RWPE2 (cell line): Measurements from ENCODE around the gene KCNJ2.

Source experiments
- ATAC-seq: fragments of 200-7000 bp; cut with Tn5 transposase; 3 replicates; pipeline ENCODE4 v1.9.1; 2021; ENCODE audit warnings: low read depth
- DNase-seq: peaks from one replicate; pipeline ENCODE4 v3.0.0-alpha.2; 2020; ENCODE audit warnings: low spot score
- H3K27ac ChIP-seq: fragments of 450-650 bp; 2 replicates; pipeline ENCODE4 v1.5.1; 2017; ENCODE audit warnings: mild to moderate bottlenecking; ENCODE audit not compliant: poor library complexity, severe bottlenecking
- H3K27me3 ChIP-seq: fragments of 250-450 bp; sonication (Bioruptor Pico); 2 replicates; pipeline ENCODE4 v1.5.1; 2021; ENCODE audit warnings: mild to moderate bottlenecking, moderate library complexity; ENCODE audit not compliant: insufficient read depth, poor library complexity, severe bottlenecking
- H3K36me3 ChIP-seq: fragments of 250-450 bp; sonication (Bioruptor Pico); 2 replicates; pipeline ENCODE4 v1.5.1; 2020; ENCODE audit warnings: low read depth, mild to moderate bottlenecking, moderate library complexity
- H3K4me1 ChIP-seq: fragments of 250-450 bp; sonication (Bioruptor Pico); 2 replicates; pipeline ENCODE4 v1.5.1; 2021; ENCODE audit warnings: mild to moderate bottlenecking, moderate library complexity; ENCODE audit not compliant: insufficient read depth, poor library complexity, severe bottlenecking
- H3K4me3 ChIP-seq: fragments of 250-450 bp; sonication (Bioruptor Pico); 2 replicates; pipeline ENCODE4 v1.5.1; 2021; ENCODE audit warnings: mild to moderate bottlenecking, moderate library complexity; ENCODE audit not compliant: severe bottlenecking
- H3K9me3 ChIP-seq: fragments of 250-450 bp; sonication (Bioruptor Pico); 2 replicates; pipeline ENCODE4 v1.5.1; 2021; ENCODE audit warnings: mild to moderate bottlenecking, moderate library complexity; ENCODE audit not compliant: severe bottlenecking
- TF ChIP-seq, protein P1 (sequence below): fragments of 450-650 bp; IDR thresholded peaks from one replicate; pipeline ENCODE4 v1.5.1; 2017; ENCODE audit warnings: mild to moderate bottlenecking, moderate library complexity; ENCODE audit not compliant: poor library complexity, severe bottlenecking

The KCNJ2 gene

DNA sequence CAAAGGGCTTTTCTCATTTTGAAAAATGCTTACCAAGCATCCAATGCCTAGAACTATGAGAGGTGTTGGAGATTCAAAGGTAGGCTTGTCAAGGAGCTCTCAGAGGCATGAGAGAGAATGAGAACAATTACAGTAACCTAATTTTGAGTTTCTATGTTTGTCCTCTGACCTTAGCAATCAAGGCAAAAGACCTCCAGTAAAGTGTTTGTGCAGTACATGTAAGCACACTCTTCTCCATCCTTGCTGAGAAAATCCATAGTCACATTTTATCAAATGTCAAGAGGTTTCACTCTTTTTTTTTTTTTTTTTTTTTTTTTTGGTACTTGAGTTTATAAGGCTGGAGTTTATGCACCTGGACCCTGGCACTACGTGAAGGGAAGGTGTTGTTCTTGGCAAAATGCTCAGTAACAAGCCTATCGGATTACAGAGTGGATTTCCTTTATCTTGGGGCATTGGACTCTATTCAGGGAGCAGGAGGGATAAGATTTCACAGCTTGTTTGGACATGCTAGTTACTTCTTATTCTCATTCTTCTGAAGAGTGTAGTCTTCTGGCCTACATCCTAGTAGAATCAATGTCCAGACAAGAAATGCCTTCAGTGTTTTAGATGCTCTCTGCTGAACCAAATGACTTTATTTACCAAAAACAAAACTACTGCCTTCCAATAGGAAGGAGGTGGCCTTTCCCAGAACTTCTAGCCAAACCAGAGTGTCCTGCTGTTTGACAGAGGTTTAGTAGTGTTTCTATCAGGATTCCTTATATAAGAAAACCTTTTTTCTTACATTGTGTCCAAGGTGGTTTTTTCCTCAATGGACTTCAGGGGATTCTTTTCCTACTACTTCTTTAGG lies 21.9 kb downstream of the KCNJ2 start:
- peaks cover 12% of the 10 kb centered on the region for H3K4me1 ChIP-seq
- H3K36me3 ChIP-seq: no peaks in the 10 kb centered on the region
- H3K4me3 ChIP-seq: no peak overlapping the region
- no peaks in the 10 kb centered on the region for H3K9me3 ChIP-seq
- H3K27me3 ChIP-seq: no peaks in the 10 kb centered on the region
- no peak for DNase-seq
- peak; percentile 96 for ATAC-seq
- TF ChIP-seq, protein P1, sequence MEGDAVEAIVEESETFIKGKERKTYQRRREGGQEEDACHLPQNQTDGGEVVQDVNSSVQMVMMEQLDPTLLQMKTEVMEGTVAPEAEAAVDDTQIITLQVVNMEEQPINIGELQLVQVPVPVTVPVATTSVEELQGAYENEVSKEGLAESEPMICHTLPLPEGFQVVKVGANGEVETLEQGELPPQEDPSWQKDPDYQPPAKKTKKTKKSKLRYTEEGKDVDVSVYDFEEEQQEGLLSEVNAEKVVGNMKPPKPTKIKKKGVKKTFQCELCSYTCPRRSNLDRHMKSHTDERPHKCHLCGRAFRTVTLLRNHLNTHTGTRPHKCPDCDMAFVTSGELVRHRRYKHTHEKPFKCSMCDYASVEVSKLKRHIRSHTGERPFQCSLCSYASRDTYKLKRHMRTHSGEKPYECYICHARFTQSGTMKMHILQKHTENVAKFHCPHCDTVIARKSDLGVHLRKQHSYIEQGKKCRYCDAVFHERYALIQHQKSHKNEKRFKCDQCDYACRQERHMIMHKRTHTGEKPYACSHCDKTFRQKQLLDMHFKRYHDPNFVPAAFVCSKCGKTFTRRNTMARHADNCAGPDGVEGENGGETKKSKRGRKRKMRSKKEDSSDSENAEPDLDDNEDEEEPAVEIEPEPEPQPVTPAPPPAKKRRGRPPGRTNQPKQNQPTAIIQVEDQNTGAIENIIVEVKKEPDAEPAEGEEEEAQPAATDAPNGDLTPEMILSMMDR: no peak
- H3K27ac ChIP-seq: peak overlapping the region; percentile 74

DNA sequence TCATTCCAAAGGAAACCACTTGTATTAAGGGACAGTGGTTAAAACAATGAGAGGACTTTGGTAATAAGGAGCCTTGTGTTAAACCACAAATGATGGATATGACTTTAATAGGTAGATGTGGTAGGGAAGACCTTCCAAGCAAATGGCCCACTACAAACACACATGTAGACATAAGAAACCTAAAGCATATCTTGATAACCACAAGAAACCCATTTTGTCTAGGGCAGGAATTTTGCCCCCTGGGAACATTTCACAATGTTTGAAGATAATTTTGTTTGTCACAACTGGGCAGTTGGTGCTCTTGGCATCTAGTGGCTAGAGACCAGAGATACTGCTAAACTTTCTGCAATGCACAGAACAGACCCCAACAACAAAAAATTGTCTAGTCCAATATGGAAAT lies 25.8 kb downstream of the KCNJ2 start:
- TF ChIP-seq, protein P1: no peak

DNA sequence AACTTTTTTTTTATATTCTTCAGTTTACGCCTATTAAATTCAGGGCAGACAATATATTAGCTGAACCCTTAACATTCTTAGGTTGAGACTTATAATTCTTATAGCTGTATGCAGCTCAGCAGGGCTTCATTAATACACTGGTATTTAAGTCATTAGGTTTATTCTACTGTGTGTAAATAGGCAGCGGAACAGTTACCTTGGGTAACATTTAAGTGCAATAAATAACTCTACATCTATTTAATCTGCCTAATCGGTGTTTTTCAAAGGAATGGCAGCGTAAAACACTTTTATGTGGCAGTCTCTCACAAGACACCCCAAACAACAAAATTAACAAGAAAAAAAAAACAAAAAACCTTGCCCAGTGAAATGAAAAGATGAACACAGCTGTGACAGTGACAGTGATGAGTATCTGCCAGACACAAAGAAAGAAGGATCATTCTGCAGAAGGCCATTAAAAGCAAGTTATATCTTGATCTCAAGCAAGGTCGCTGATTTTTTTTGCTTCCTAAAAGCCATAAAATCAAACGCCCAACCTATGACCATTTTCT lies 32.6 kb downstream of the KCNJ2 start:
- Histone ChIP-seq H3K27me3 (no peaks in the 10 kb centered on the region), H3K9me3 (no peaks in the 10 kb centered on the region), H3K4me1 (no peaks in the 10 kb centered on the region), H3K36me3 (no peaks in the 10 kb centered on the region), H3K27ac (no peak overlapping the region), H3K4me3 (no peak overlapping the region)
- TF ChIP-seq, protein P1: no peak
- DNase-seq (no peak), ATAC-seq (no peak)

More for the DNA sequence above, 25.8 kb downstream of the KCNJ2 start:
- peaks cover 12% of the 10 kb centered on the region for H3K4me1 ChIP-seq
- H3K4me3 ChIP-seq: no peak overlapping the region
- ATAC-seq (no peak), DNase-seq (no peak)
- no peaks in the 10 kb centered on the region for H3K9me3 ChIP-seq
- no peak overlapping the region for H3K27ac ChIP-seq
- no peaks in the 10 kb centered on the region for H3K36me3 ChIP-seq
- H3K27me3 ChIP-seq: no peaks in the 10 kb centered on the region

DNA sequence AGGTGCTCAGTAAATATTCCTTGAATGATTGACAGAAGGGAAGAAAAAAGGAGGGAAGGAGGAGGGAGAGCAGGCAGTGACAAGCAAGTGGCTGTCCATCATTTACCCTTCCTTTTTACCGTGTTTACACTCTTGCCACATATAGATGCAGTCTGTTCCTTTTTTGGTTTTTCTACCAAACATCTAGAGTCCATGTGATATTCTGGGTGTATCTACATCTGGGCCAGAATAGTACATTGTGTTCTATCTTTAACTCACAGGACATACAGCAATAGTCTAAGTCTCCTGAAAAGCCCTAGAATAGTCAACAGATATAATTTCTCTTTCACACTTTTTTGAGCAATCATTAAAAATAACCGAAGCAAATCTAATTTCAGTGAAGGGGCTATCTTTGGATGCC lies 33.5 kb downstream of the KCNJ2 start:
- no peak for ATAC-seq
- H3K4me1 ChIP-seq: no peaks in the 10 kb centered on the region

More for the DNA sequence above, 33.5 kb downstream of the KCNJ2 start:
- Histone ChIP-seq H3K36me3 (no peaks in the 10 kb centered on the region), H3K9me3 (no peaks in the 10 kb centered on the region), H3K27me3 (no peaks in the 10 kb centered on the region), H3K27ac (no peak overlapping the region), H3K4me3 (no peak overlapping the region)
- TF ChIP-seq, protein P1: no peak
- no peak for DNase-seq
